Ascending aorta (tissue), 2 donors: ENCODE results near the gene CFAP20DC. TPM values are rescaled to one million over a fixed set of nuclear protein-coding genes. Genes with fewer than 3 reads are reported as not detected.

Experiments used
- DNase-seq, 2 donors: peaks; one replicate each; pipeline ENCODE4 v3.0.0-alpha.2; 2019; ENCODE audit warnings: low spot score in 2 of 2
- H3K27ac ChIP-seq, 2 donors: fragments of 200-600 bp; sonication (generic); one replicate each; pipeline ENCODE4 v1.5.1; 2016 to 2017; ENCODE audit warnings: mild to moderate bottlenecking in 1 of 2
- H3K27me3 ChIP-seq: fragments of 200-600 bp; sonication (generic); one replicate; pipeline ENCODE4 v1.5.1; 2017
- H3K36me3 ChIP-seq, 2 donors: fragments of 200-600 bp; sonication (generic); one replicate each; pipeline ENCODE4 v1.5.1; 2016
- H3K4me1 ChIP-seq, 2 donors: fragments of 200-600 bp; sonication (generic); one replicate each; pipeline ENCODE4 v1.5.1; 2016 to 2017; ENCODE audit warnings: mild to moderate bottlenecking in 1 of 2
- H3K4me3 ChIP-seq, 2 donors: fragments of 200-600 bp; sonication (generic); one replicate each; pipeline ENCODE4 v1.5.1; 2016 to 2017; ENCODE audit warnings: mild to moderate bottlenecking in 1 of 2
- H3K9me3 ChIP-seq, 2 donors: fragments of 200-600 bp; sonication (generic); one replicate each; pipeline ENCODE4 v1.5.1; 2016
- intact Hi-C: fragments of 100-400 bp; cut with DNase I; formaldehyde crosslinking; loops from one replicate; pipeline ENCODE4 v1.15.1; 2023
- total RNA-seq: library from RNA; depleted of rRNA; stranded (reverse); fragments of >200 nt; gene quantifications from one replicate; pipeline ENCODE4 v1.1.0, GENCODE V29; 2016
- TF ChIP-seq, protein P1 (sequence below), 3 experiments: fragments of 200-600 bp in 2 of 3; fragments of 450-650 bp in 1 of 3; sonication (generic) in 2 of 3; IDR thresholded peaks; one replicate each; pipeline ENCODE4 v1.5.1; 2016 to 2019; ENCODE audit warnings: antibody characterized with exemption in 3 of 3, mild to moderate bottlenecking in 1 of 3, moderate library complexity in 1 of 3

Gene CFAP20DC
- total RNA-seq, 1 donor from 2014 or later = not detected

DNA sequence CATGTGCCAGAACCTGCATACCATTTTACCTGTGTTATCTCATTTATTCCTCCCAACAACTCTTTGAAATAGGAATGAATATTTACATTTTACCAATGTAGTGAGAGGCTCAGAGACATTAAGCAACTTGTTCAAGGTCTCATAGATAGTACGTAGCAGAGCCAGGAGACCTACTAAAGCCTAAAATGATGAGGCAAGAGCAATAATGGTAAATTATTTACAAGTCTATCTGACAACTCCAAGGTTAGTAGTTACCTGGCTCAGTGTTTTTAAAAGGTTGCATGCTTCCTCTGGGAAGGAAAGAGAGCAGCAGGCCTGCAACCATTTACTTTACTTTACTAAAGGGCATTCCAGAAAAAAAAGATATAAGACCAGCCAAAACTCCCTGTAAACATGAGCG is 103.0 kb downstream of the CFAP20DC start:
- H3K4me1 ChIP-seq = no peaks in the 10 kb centered on the region
- H3K4me3 ChIP-seq = no peak overlapping the region
- H3K27ac ChIP-seq = no peak overlapping the region
- H3K27me3 ChIP-seq = no peaks in the 10 kb centered on the region
- no peak for DNase-seq
- intact Hi-C loops = no loop called here
- no peaks in the 10 kb centered on the region for H3K36me3 ChIP-seq
- no peaks in the 10 kb centered on the region for H3K9me3 ChIP-seq
- TF ChIP-seq, protein P1, sequence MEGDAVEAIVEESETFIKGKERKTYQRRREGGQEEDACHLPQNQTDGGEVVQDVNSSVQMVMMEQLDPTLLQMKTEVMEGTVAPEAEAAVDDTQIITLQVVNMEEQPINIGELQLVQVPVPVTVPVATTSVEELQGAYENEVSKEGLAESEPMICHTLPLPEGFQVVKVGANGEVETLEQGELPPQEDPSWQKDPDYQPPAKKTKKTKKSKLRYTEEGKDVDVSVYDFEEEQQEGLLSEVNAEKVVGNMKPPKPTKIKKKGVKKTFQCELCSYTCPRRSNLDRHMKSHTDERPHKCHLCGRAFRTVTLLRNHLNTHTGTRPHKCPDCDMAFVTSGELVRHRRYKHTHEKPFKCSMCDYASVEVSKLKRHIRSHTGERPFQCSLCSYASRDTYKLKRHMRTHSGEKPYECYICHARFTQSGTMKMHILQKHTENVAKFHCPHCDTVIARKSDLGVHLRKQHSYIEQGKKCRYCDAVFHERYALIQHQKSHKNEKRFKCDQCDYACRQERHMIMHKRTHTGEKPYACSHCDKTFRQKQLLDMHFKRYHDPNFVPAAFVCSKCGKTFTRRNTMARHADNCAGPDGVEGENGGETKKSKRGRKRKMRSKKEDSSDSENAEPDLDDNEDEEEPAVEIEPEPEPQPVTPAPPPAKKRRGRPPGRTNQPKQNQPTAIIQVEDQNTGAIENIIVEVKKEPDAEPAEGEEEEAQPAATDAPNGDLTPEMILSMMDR (IDR thresholded peaks at IDR 0.05) = no peak

DNA sequence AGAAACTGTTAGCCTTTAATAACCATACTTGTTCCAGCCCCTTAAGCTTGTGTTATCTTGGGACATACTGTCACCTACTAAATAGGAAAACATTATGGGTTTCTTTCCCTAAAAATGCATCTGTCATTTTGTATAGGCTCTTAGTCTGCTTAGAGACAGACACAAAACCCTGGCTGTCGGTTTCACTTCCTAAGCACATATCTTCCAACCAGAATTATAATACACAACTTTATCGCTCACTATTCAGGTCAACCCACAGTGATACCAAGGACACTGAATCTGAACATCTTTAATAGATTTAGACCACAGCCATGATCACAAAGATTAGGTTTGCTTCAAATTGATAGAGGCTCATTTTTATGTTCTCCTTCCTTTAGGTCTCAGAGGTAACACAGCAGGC is 111.8 kb downstream of the CFAP20DC start:
- H3K36me3 ChIP-seq = no peaks in the 10 kb centered on the region
- no peaks in the 10 kb centered on the region for H3K9me3 ChIP-seq
- no peaks in the 10 kb centered on the region for H3K4me1 ChIP-seq
- no peaks in the 10 kb centered on the region for H3K27me3 ChIP-seq
- DNase-seq = no peak
- TF ChIP-seq, protein P1 (IDR thresholded peaks at IDR 0.05) = no peak
- intact Hi-C loops = no loop called here
- no peak overlapping the region for H3K27ac ChIP-seq
- H3K4me3 ChIP-seq = no peak overlapping the region

DNA sequence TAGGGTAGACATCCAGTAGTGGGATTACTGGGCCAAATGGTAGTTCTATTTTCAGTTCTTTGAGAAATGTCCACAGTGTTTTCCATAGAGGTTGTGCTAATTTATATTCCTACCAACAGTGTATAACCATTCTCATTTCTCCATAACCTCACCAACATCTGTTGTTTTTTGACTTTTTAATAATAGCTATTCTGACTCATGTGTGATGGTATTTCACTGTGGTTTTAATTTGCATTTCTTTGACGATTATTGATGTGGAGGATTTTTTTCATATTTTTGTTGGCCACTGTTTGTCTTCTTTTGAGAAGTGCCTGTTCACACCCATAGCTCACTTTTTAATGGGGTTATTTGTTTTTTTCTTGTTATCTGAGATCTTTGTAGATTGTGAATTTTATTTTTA is 125.2 kb downstream of the CFAP20DC start:
- no peak for DNase-seq
- TF ChIP-seq, protein P1 (IDR thresholded peaks at IDR 0.05) = no peak
- Histone ChIP-seq H3K36me3 (no peaks in the 10 kb centered on the region), H3K4me1 (no peaks in the 10 kb centered on the region), H3K4me3 (no peak overlapping the region), H3K27me3 (no peaks in the 10 kb centered on the region), H3K9me3 (no peaks in the 10 kb centered on the region), H3K27ac (no peak overlapping the region)
- intact Hi-C loops = no loop called here

DNA sequence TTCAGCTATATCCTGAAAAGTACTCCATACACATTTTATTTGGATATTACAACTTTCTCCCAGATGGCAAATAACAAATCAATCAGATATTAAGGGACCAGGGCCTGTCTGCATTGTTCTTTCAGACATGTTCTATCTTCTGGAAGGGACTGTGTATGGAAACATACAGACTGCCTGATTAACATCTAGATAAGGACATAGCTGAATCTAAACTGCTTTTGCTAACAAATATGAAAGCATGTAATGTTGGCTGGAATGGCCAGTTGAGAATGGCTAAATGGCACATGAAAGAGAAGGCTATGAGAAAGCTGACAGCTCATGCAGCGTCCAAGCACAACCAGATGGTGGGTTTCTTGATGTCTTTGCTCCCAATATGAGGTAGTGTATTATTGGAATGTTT is 149.4 kb downstream of the CFAP20DC start:
- intact Hi-C loops = no loop called here
- DNase-seq = no peak
- Histone ChIP-seq H3K27ac (no peak overlapping the region), H3K4me1 (no peaks in the 10 kb centered on the region), H3K27me3 (no peaks in the 10 kb centered on the region), H3K36me3 (no peaks in the 10 kb centered on the region), H3K4me3 (no peak overlapping the region), H3K9me3 (no peaks in the 10 kb centered on the region)
- TF ChIP-seq, protein P1 (IDR thresholded peaks at IDR 0.05) = no peak

DNA sequence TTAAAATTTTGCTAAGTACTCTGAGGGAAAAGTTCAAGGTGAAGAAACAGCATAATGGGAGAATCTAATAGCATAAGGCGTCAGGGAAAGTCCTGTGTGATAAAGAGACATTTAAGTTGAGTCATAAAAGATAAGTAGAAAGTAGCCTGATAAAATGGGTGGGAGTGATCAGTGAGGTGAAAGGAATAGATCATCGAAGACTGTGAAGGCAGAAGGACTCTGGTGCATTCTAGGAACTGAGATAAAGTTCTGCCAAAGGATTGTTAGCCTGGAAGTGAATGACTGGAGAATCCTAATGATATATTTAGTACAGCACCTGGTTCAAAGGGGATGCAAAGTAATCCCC is 149.9 kb downstream of the CFAP20DC start:
- H3K27ac ChIP-seq = no peak overlapping the region

More for the DNA sequence above, 149.9 kb downstream of the CFAP20DC start:
- H3K4me3 ChIP-seq = no peak overlapping the region
- no peaks in the 10 kb centered on the region for H3K36me3 ChIP-seq
- H3K4me1 ChIP-seq = no peaks in the 10 kb centered on the region
- intact Hi-C loops = no loop called here
- no peak for DNase-seq
- H3K27me3 ChIP-seq = no peaks in the 10 kb centered on the region
- no peaks in the 10 kb centered on the region for H3K9me3 ChIP-seq
- TF ChIP-seq, protein P1 (IDR thresholded peaks at IDR 0.05) = no peak
